Measurements from ENCODE around the gene DYRK2. TPM values are rescaled to one million over a fixed set of nuclear protein-coding genes. Genes with fewer than 3 reads are reported as not detected.

DYRK2 gene
- total and polyA plus RNA-seq, 4 donors: 1.2 to 8.8 (median 4.9) TPM

GRCh38 chr12:67656251-67656650, 7.7 kb downstream of the DYRK2 start:
- WGBS: 75% methylated on average over 2 of the region's 2 CpGs
- Histone ChIP-seq H3K4me1 (ENCODE audit: control insufficient read depth in 4 of 4, insufficient read depth in 4 of 4, low read length in 3 of 4) (no peaks in the 10 kb centered on the region), H3K27ac (ENCODE audit: low read depth in 1 of 2, low read length in 2 of 2) (no peak overlapping the region), H3K9me3 (ENCODE audit: control insufficient read depth in 4 of 4, low read length in 3 of 4) (no peaks in the 10 kb centered on the region), H3K9ac (ENCODE audit: low read depth in 1 of 2, low read length in 2 of 2) (no peak overlapping the region), H3K27me3 (ENCODE audit: control insufficient read depth in 4 of 4, insufficient read depth in 4 of 4, low read length in 3 of 4) (no peaks in the 10 kb centered on the region), H3K36me3 (ENCODE audit: control insufficient read depth in 4 of 4, insufficient read depth in 3 of 4, low read depth in 1 of 4, low read length in 3 of 4) (peaks cover 3 to 12% (median 12%) of the 10 kb centered on the region in 4 donors), H3K4me3 (ENCODE audit: low read depth in 1 of 3, low read length in 3 of 3) (no peak overlapping the region)
- DNase-seq (ENCODE audit: low spot score): no peak
- TF ChIP-seq HNF4A (conservative IDR thresholded peaks at IDR 0.05): no peak
- TF ChIP-seq TAF1 (conservative IDR thresholded peaks at IDR 0.05): no peak
- TF ChIP-seq REST (IDR thresholded peaks at IDR 0.05): no peak
- no peak for TF ChIP-seq ATF3 (IDR thresholded peaks at IDR 0.05)

GRCh38 chr12:67658486-67658885, 9.9 kb downstream of the DYRK2 start:
- Histone ChIP-seq H3K9me3 (ENCODE audit: control insufficient read depth in 4 of 4, low read length in 3 of 4) (no peaks in the 10 kb centered on the region), H3K27me3 (ENCODE audit: control insufficient read depth in 4 of 4, insufficient read depth in 4 of 4, low read length in 3 of 4) (no peaks in the 10 kb centered on the region), H3K4me3 (ENCODE audit: low read depth in 1 of 3, low read length in 3 of 3) (no peak overlapping the region), H3K9ac (ENCODE audit: low read depth in 1 of 2, low read length in 2 of 2) (no peak overlapping the region), H3K4me1 (ENCODE audit: control insufficient read depth in 4 of 4, insufficient read depth in 4 of 4, low read length in 3 of 4) (no peaks in the 10 kb centered on the region), H3K36me3 (ENCODE audit: control insufficient read depth in 4 of 4, insufficient read depth in 3 of 4, low read depth in 1 of 4, low read length in 3 of 4) (peaks cover 3 to 12% (median 12%) of the 10 kb centered on the region in 4 donors), H3K27ac (ENCODE audit: low read depth in 1 of 2, low read length in 2 of 2) (no peak overlapping the region)
- WGBS: 94% methylated on average over 8 of the region's 8 CpGs
- TF ChIP-seq NR2F2 (IDR thresholded peaks at IDR 0.05): no peak
- TF ChIP-seq ZBTB33 (IDR thresholded peaks at IDR 0.05): no peak
- no peak for TF ChIP-seq MAX (IDR thresholded peaks at IDR 0.05)
- no peak for TF ChIP-seq GABPA (IDR thresholded peaks at IDR 0.05 in 1 of 2, conservative IDR thresholded peaks at IDR 0.05 in 1 of 2)
- TF ChIP-seq TAF1 (conservative IDR thresholded peaks at IDR 0.05): no peak
- TF ChIP-seq YY1 (IDR thresholded peaks at IDR 0.05): no peak
- TF ChIP-seq REST (IDR thresholded peaks at IDR 0.05): no peak
- no peak for TF ChIP-seq FOXA2 (IDR thresholded peaks at IDR 0.05)
- TF ChIP-seq HNF4A (conservative IDR thresholded peaks at IDR 0.05): no peak
- no peak for TF ChIP-seq ATF3 (IDR thresholded peaks at IDR 0.05)
- no peak for TF ChIP-seq SP1 (IDR thresholded peaks at IDR 0.05)
- no peak for TF ChIP-seq FOXA1 (IDR thresholded peaks at IDR 0.05)
- TF ChIP-seq RXRA (IDR thresholded peaks at IDR 0.05): no peak
- TF ChIP-seq RAD21 (IDR thresholded peaks at IDR 0.05): no peak
- no peak for TF ChIP-seq HNF4G (IDR thresholded peaks at IDR 0.05)
- TF ChIP-seq EGR1 (IDR thresholded peaks at IDR 0.05; ENCODE audit: low read depth in 2 of 2): no peak
- TF ChIP-seq JUND (IDR thresholded peaks at IDR 0.05): no peak
- no peak for DNase-seq (ENCODE audit: low spot score)

Data from liver (tissue), 9 donors.